Ishikawa (cell line): ENCODE data around the gene PIEZO2.

Experiments used
- CEBPB ChIP-seq: IDR thresholded peaks from 2 replicates; pipeline ENCODE4 v1.6.1; 2012
- CREB1 ChIP-seq: IDR thresholded peaks from 2 replicates; pipeline ENCODE4 v1.6.1; 2012; ENCODE audit warnings: low read depth
- EGR1 ChIP-seq: IDR thresholded peaks from 2 replicates; pipeline ENCODE4 v1.6.1; 2012
- EP300 ChIP-seq: IDR thresholded peaks from 2 replicates; pipeline ENCODE4 v1.6.1; 2012; ENCODE audit warnings: borderline replicate concordance
- FOXM1 ChIP-seq: IDR thresholded peaks from 2 replicates; pipeline ENCODE4 v1.6.1; 2012; ENCODE audit warnings: low read depth, borderline replicate concordance
- NFIC ChIP-seq: IDR thresholded peaks from 2 replicates; pipeline ENCODE4 v1.6.1; 2012
- RAD21 ChIP-seq: IDR thresholded peaks from 2 replicates; pipeline ENCODE4 v1.6.1; 2012; ENCODE audit warnings: low read depth
- TAF1 ChIP-seq: IDR thresholded peaks from 2 replicates; pipeline ENCODE4 v1.6.1; 2012; ENCODE audit warnings: low read depth, mild to moderate bottlenecking
- TCF12 ChIP-seq: IDR thresholded peaks from 2 replicates; pipeline ENCODE4 v1.6.1; 2012; ENCODE audit warnings: low read depth
- TEAD4 ChIP-seq: IDR thresholded peaks from 2 replicates; pipeline ENCODE4 v1.6.1; 2012
- YY1 ChIP-seq: IDR thresholded peaks from 2 replicates; pipeline ENCODE4 v1.6.1; 2012; ENCODE audit warnings: low read depth
- ZBTB7A ChIP-seq: IDR thresholded peaks from 2 replicates; pipeline ENCODE4 v1.6.1; 2012; ENCODE audit warnings: low read depth
- TF ChIP-seq, protein P1 (sequence below): IDR thresholded peaks from 2 replicates; pipeline ENCODE4 v1.6.1; 2012
- TF ChIP-seq, protein P2 (sequence below): IDR thresholded peaks from 2 replicates; pipeline ENCODE4 v1.6.1; 2012; ENCODE audit warnings: low read depth, mild to moderate bottlenecking
- TF ChIP-seq, protein P3 (sequence below): IDR thresholded peaks from 2 replicates; pipeline ENCODE4 v1.6.1; 2012

The PIEZO2 gene

DNA sequence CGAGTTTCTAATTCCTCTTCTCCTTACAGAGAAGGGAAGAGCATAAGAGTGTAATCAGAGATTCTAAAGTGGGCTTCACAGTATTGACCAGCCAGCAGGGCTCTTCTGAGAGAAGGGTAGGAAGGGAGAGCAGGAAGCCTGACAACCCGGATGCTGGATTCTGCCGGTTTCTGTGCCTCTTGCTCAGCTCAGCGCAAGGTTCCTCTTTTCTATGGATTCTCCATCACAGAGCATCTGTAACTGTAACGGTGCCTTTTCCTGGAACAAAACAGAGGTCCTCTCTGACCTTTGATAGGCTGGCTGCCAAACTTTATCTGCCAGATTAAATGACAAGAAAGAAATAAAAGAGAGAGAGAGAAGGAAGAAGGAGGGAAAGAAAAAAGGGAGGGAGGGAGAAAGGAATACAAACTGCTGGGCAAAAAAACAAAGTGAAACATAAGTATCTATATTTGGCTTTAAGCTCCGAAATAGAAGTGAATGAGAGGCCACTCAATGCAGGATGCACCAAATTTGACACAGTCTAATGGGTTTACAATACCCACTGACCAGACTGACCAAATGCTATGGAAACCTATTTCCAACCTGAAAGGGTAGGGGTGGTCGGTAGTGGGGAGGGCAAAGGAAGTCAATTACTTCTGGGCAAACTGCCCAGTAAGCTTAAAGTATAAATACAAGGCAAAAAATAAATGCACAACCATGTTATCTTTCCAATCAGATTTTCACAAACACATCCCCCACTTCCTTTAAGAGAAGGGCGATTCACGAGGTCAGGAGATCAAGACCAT, 59.2 kb downstream of the PIEZO2 start:
- TF ChIP-seq, protein P1, sequence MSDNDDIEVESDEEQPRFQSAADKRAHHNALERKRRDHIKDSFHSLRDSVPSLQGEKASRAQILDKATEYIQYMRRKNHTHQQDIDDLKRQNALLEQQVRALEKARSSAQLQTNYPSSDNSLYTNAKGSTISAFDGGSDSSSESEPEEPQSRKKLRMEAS: no peak
- TF ChIP-seq, protein P2, sequence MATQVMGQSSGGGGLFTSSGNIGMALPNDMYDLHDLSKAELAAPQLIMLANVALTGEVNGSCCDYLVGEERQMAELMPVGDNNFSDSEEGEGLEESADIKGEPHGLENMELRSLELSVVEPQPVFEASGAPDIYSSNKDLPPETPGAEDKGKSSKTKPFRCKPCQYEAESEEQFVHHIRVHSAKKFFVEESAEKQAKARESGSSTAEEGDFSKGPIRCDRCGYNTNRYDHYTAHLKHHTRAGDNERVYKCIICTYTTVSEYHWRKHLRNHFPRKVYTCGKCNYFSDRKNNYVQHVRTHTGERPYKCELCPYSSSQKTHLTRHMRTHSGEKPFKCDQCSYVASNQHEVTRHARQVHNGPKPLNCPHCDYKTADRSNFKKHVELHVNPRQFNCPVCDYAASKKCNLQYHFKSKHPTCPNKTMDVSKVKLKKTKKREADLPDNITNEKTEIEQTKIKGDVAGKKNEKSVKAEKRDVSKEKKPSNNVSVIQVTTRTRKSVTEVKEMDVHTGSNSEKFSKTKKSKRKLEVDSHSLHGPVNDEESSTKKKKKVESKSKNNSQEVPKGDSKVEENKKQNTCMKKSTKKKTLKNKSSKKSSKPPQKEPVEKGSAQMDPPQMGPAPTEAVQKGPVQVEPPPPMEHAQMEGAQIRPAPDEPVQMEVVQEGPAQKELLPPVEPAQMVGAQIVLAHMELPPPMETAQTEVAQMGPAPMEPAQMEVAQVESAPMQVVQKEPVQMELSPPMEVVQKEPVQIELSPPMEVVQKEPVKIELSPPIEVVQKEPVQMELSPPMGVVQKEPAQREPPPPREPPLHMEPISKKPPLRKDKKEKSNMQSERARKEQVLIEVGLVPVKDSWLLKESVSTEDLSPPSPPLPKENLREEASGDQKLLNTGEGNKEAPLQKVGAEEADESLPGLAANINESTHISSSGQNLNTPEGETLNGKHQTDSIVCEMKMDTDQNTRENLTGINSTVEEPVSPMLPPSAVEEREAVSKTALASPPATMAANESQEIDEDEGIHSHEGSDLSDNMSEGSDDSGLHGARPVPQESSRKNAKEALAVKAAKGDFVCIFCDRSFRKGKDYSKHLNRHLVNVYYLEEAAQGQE: no peak
- TF ChIP-seq TEAD4: no peak

DNA sequence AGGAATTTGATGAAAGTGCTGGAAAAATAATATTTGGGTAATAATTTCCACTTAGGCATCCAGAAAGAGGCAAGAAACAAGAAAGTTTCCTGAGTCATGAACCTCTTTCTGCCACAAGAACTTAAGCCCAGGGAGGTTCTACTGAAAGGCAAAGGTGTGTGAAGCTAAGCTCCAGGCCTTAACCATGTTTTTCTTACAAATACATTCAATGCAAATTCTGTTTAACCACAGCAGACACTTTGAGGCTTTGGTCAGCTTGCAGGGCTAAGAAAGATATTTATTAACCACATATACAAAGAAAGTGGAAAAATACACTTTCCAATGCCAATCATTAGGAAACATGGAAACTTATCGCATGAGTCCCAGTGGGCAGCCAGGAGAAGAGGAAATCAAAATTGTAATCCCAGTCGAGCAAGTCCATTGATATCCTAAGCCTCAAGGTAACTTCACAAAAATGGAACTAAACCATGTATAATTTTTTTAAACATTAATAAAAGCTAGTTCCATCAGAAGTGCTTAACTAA, 68.3 kb downstream of the PIEZO2 start:
- TF ChIP-seq, protein P2: no peak
- TF ChIP-seq CREB1 (no peak), NFIC (no peak), EGR1 (no peak), TAF1 (no peak), YY1 (no peak), TCF12 (no peak), RAD21 (no peak)
- TF ChIP-seq, protein P3, sequence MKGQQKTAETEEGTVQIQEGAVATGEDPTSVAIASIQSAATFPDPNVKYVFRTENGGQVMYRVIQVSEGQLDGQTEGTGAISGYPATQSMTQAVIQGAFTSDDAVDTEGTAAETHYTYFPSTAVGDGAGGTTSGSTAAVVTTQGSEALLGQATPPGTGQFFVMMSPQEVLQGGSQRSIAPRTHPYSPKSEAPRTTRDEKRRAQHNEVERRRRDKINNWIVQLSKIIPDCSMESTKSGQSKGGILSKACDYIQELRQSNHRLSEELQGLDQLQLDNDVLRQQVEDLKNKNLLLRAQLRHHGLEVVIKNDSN: no peak

DNA sequence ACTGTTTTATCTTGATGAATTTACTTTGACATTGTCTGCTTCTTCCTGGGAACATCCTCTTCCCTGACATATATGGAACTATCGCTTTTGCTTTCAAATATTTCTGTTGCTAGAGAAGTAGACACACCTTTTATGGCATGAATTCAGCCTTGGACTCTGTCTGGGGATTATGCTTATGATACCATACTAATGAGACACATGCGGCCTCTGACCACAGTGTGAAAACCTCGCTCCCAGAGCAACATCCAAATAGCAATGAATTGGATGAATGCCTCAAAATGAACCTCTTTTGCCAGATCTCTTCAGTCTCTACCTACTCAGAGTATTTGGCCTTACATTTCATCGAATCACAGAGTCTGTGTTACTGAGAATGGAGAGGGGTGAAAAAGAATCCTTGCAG, 70.9 kb downstream of the PIEZO2 start:
- TF ChIP-seq TCF12 (no peak), NFIC (no peak), CREB1 (no peak), EGR1 (no peak), CEBPB (no peak)

DNA sequence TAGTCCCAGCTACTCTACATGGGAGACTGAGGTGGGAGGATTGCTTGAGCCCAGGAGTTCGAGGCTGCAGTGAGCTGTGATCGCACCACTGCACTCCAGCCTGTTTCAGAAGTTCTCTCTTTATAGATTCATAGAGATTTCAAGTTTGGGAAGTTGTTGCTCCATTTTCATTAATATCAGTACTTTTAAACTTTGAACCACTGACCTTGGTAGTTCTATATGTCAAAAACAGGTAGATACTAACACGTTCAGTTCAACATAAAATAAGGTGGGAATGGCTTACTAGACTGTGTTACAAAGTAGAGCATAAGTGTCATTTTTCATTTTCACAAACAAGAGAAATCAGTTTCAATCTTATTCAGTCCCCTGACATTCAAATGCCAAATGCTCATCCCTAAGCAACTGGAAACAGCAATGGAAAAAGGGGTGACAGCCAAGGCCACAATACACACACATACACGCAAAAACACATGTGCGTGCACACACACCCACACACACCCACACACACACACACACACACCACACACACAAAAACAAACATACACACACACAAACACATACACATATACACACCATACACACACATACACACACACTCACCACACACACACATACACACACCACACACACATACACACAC, 71.7 kb downstream of the PIEZO2 start:
- no peak for TF ChIP-seq CREB1
- TF ChIP-seq RAD21: no peak

DNA sequence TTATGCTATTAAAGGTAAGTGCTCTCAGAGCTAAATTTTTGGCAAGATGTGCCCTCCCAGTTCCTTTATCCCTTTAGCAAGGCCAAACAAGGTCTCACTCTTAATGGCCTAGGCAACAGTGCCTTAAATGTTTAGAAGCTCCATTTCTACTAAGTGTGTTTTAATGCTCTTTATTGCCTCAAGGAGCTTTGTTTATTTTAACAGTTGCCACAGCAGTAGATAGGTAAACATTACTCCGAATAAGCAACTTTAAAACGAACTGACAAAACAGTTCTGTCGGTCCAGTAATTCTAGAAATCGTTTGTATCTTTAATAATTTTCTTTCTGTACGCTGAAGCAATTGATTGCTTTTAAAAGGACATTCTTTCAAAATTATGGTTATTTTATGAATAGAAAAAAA, 74.5 kb downstream of the PIEZO2 start:
- TF ChIP-seq, protein P1: no peak
- TF ChIP-seq EP300 (no peak), FOXM1 (no peak), TCF12 (no peak), CREB1 (no peak), TAF1 (no peak), TEAD4 (no peak), NFIC (no peak), YY1 (no peak), ZBTB7A (no peak), EGR1 (no peak), RAD21 (no peak), CEBPB (no peak)
- TF ChIP-seq, protein P2: no peak
- TF ChIP-seq, protein P3: no peak
